Uterus (tissue), 2 donors: ENCODE measurements around the gene GPATCH4.

Experiments
- CTCF ChIP-seq, 4 experiments: fragments of 200-600 bp in 2 of 4; fragments of 450-650 bp in 2 of 4; sonication (generic) in 2 of 4; IDR thresholded peaks; one replicate each; pipeline ENCODE4 v1.5.1; 2016 to 2019; ENCODE audit warnings: antibody characterized with exemption in 4 of 4, mild to moderate bottlenecking in 2 of 4, moderate library complexity in 1 of 4
- POLR2A ChIP-seq, 2 donors: fragments of 450-650 bp; IDR thresholded peaks; one replicate each; pipeline ENCODE4 v1.6.1; 2016; ENCODE audit warnings: antibody characterized with exemption in 2 of 2, mild to moderate bottlenecking in 1 of 2, moderate library complexity in 1 of 2

- TF ChIP-seq CTCF (IDR thresholded peaks at IDR 0.05) (no peak), POLR2A (IDR thresholded peaks at IDR 0.05) (no peak)
These were observed 51.4 kb downstream of the GPATCH4 start for GRCh38 chr1:156549831-156550230.
